Ovary (tissue), 9 donors: ENCODE results near the gene NKD2. TPM values are rescaled to one million over a fixed set of nuclear protein-coding genes. Genes with fewer than 3 reads are reported as not detected.
A peak's percentile ranks its signal among the peaks of the same experiment; 100 is the strongest.

Source experiments
- DNase-seq, 5 donors: peaks; one replicate each; pipeline ENCODE4 v3.0.0-alpha.2; 2019 to 2020
- H3K27ac ChIP-seq, 2 donors: fragments of 200-600 bp; one replicate each; pipeline versions ENCODE4 v1.5.1 to v1.8.0; 2019 to 2022
- H3K27me3 ChIP-seq: fragments of 200-600 bp; one replicate; pipeline ENCODE4 v1.8.0; 2022
- H3K36me3 ChIP-seq: fragments of 200-600 bp; sonication (generic); one replicate; pipeline ENCODE4 v1.5.1; 2019
- H3K4me1 ChIP-seq: one replicate; pipeline ENCODE4 v1.8.1; 2013; ENCODE audit warnings: mild to moderate bottlenecking, moderate library complexity; ENCODE audit not compliant: insufficient read depth
- H3K4me3 ChIP-seq: fragments of 200-600 bp; sonication (generic); one replicate; pipeline ENCODE4 v1.5.1; 2017
- H3K9me3 ChIP-seq, 2 donors: fragments of 200-600 bp in 1 of 2; sonication (generic) in 1 of 2; one replicate each; pipeline versions ENCODE4 v1.5.1 to v1.8.1; 2013 to 2019; ENCODE audit warnings: mild to moderate bottlenecking in 1 of 2, moderate library complexity in 1 of 2
- EP300 ChIP-seq: sonication (generic); formaldehyde crosslinking; IDR thresholded peaks from one replicate; pipeline ENCODE4 v1.6.1; 2017; ENCODE audit warnings: antibody characterized with exemption
- POLR2A ChIP-seq: fragments of 450-650 bp; IDR thresholded peaks from one replicate; pipeline ENCODE4 v1.6.1; 2017; ENCODE audit warnings: antibody characterized with exemption, mild to moderate bottlenecking, moderate library complexity
- WGBS, 3 donors: extraction: QIAGEN DNeasy Blood & Tissue Kit in 1 of 3; methylation state at CpG; one replicate each; pipeline versions ENCODE4 v1.1.5 to v1.1.7; 2013 to 2017; 5-methylcytosine and 5-hydroxymethylcytosine counted together
- intact Hi-C, 4 donors: fragments of 100-400 bp; cut with DNase I; formaldehyde crosslinking; loops; one replicate each; pipeline versions ENCODE4 v1.11.0 to v1.15.1; 2022 to 2023
- polyA plus RNA-seq, 2 donors: library from polyadenylated mRNA; stranded (reverse); fragments of 200-250 nt in 1 of 2; fragments of 350-450 nt in 1 of 2; fragmentation: Illumina TruSeq in 1 of 2; extraction: RNeasy Lipid Tissue Mini Kit (QIAGEN cat#74804) in 1 of 2; gene quantifications; one replicate each; pipeline ENCODE4 v1.2.3, GENCODE V29; 2013 to 2014
- total RNA-seq, 7 donors: library from RNA; depleted of rRNA in 2 of 7; stranded (reverse); fragments of >200 nt in 2 of 7; fragmentation: NEBNext Ultra II Directional in 3 of 7; extraction: Animal tissue kit (Norgen Biotek cat#: 25700) in 3 of 7; gene quantifications; one replicate each; pipeline versions ENCODE4 v1.1.0 to v1.2.4, GENCODE V29; 2016 to 2023
- TF ChIP-seq, protein P1 (sequence below), 3 donors: fragments of 450-650 bp in 2 of 3; fragments of 200-600 bp in 1 of 3; IDR thresholded peaks; one replicate each; pipeline versions ENCODE4 v1.5.1 to v1.8.0; 2016 to 2022; ENCODE audit warnings: antibody characterized with exemption in 3 of 3, mild to moderate bottlenecking in 1 of 3
- donor health status: DM: no; HTN: no; CAD: no; lungs with moderate emphysema.
- donor health status: DM: no; HTN: no; CAD: no.
- donor health status: Bipolar disorder and iron deficiency.
- donor health status: DM: yes; HTN: yes; CAD: no.
- donor health status: DM: no; HTN: no; CAD: no.
- donor health status: DM: yes; HTN: yes; CAD: no.

NKD2 gene
- total and polyA plus RNA-seq, 9 donors, result 0.33 to 17.2 (median 1.4) TPM; not detected in 1

DNA sequence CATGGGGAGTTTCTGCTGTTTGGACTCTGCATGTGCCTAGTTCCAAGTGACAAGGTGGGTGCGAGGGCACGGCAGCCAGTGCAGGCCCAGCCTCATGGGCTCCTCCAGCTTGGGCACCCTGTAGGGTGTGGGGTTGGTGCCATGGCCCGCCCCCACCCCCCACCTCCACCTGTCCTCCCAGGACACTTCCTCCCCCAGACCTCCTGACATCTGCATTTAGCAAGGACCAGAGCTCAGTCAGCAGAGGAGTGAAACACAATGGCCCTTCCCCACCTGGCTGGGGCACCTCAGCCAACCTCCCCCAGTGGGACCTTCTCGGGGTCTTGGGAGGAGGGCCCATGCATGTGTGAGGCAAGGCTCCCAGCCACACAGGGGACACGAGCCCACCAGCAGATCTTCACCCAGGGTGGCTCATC is 1.9 kb upstream of the NKD2 start:
- TF ChIP-seq POLR2A (no peak), EP300 (no peak)
- TF ChIP-seq, protein P1, sequence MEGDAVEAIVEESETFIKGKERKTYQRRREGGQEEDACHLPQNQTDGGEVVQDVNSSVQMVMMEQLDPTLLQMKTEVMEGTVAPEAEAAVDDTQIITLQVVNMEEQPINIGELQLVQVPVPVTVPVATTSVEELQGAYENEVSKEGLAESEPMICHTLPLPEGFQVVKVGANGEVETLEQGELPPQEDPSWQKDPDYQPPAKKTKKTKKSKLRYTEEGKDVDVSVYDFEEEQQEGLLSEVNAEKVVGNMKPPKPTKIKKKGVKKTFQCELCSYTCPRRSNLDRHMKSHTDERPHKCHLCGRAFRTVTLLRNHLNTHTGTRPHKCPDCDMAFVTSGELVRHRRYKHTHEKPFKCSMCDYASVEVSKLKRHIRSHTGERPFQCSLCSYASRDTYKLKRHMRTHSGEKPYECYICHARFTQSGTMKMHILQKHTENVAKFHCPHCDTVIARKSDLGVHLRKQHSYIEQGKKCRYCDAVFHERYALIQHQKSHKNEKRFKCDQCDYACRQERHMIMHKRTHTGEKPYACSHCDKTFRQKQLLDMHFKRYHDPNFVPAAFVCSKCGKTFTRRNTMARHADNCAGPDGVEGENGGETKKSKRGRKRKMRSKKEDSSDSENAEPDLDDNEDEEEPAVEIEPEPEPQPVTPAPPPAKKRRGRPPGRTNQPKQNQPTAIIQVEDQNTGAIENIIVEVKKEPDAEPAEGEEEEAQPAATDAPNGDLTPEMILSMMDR (IDR thresholded peaks at IDR 0.05), result no peak
- no peaks in the 10 kb centered on the region for H3K9me3 ChIP-seq
- 88 to 97% (median 93%) methylated on average over 5 of the region's 5 CpGs for WGBS, 3 donors
- peaks cover 6% of the 10 kb centered on the region for H3K4me1 ChIP-seq
- H3K4me3 ChIP-seq, result no peak overlapping the region
- DNase-seq, result peak in 4 of 5 donors; percentile 2 to 21 (median 10)
- no peak overlapping the region for H3K27ac ChIP-seq
- intact Hi-C loops, result no loop called here
- no peaks in the 10 kb centered on the region for H3K27me3 ChIP-seq
- no peaks in the 10 kb centered on the region for H3K36me3 ChIP-seq

DNA sequence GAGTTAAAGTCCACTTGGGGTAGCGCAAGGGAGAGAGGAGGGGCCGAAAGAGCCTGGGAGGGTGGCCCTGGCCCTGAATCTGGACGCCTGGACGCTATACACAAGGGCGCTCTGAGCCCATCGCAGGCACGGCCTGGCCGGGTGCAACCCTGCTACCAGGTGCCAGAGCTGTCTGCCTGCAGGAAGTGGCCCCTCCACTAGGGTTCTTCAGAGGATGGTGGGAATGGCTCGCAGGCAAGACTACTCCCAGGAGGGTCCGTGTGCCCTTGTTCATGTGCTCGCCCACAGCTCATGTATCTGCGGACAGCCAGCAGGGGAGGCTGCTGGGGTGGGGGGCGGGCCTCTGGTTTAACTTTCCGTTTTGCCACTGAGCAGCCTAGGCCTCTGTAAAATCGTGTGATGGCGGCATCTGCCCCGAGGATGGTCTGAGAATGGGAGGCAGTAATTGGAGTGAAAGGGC is 1.4 kb upstream of the NKD2 start:
- Histone ChIP-seq H3K4me1 (peaks cover 6% of the 10 kb centered on the region), H3K9me3 (no peaks in the 10 kb centered on the region), H3K27me3 (no peaks in the 10 kb centered on the region), H3K4me3 (no peak overlapping the region), H3K36me3 (no peaks in the 10 kb centered on the region), H3K27ac (no peak overlapping the region)
- intact Hi-C loops, result no loop called here
- peak in 4 of 5 donors; percentile 5 to 13 (median 8) for DNase-seq
- no peak for TF ChIP-seq POLR2A
- no peak for TF ChIP-seq EP300
- TF ChIP-seq, protein P1 (IDR thresholded peaks at IDR 0.05), result no peak
- 87 to 89% (median 87%) methylated on average over 10 to 17 of the region's 17 CpGs for WGBS, 3 donors

DNA sequence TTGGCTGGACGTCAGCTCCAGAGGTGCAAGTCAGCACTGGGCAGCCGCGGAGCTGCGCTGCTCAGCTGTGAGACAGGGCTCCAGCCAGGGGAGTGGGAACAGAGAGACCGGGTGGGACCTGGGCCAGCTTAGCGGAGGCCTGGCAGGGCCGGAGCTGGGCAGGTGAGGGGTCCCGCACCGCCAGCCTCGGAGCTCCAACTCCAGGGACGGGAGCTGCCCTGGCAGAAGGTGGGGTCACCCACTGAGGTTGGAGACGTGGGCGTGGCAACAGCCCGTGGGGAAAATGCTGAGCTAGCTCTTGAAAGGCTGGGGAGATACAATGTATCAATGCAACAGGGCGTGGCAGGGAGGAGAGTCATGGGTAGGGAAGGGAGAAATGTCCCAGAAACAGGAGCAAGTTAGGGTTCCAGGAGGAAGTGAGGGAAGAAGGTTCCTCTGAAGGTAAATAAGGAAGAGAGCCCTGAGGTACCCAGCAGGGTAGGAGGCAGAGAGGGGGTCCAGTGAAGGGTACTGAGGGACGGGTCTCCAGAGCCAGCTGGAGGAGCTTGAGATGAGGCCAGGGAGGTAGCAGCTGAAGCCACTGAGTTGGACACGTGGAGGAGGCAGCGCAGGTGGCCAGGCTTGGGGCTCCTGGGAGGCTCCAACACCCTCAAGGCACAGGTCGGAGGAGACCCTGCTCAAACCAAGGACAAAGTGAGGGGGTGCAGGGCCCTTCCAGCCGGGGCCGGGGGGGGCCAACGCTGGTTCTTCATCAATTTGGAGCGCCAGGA is 736 bp upstream of the NKD2 start:
- TF ChIP-seq, protein P1 (IDR thresholded peaks at IDR 0.05), result no peak
- TF ChIP-seq EP300 (no peak), POLR2A (no peak)
- Histone ChIP-seq H3K9me3 (no peaks in the 10 kb centered on the region), H3K4me3 (no peak overlapping the region), H3K27me3 (no peaks in the 10 kb centered on the region), H3K27ac (no peak overlapping the region), H3K4me1 (peaks cover 6% of the 10 kb centered on the region), H3K36me3 (no peaks in the 10 kb centered on the region)
- DNase-seq, result peak; percentile 6 to 34 (median 12)
- 56 to 63% (median 60%) methylated on average over 23 of the region's 23 CpGs for WGBS, 3 donors
- intact Hi-C loops, result no loop called here

DNA sequence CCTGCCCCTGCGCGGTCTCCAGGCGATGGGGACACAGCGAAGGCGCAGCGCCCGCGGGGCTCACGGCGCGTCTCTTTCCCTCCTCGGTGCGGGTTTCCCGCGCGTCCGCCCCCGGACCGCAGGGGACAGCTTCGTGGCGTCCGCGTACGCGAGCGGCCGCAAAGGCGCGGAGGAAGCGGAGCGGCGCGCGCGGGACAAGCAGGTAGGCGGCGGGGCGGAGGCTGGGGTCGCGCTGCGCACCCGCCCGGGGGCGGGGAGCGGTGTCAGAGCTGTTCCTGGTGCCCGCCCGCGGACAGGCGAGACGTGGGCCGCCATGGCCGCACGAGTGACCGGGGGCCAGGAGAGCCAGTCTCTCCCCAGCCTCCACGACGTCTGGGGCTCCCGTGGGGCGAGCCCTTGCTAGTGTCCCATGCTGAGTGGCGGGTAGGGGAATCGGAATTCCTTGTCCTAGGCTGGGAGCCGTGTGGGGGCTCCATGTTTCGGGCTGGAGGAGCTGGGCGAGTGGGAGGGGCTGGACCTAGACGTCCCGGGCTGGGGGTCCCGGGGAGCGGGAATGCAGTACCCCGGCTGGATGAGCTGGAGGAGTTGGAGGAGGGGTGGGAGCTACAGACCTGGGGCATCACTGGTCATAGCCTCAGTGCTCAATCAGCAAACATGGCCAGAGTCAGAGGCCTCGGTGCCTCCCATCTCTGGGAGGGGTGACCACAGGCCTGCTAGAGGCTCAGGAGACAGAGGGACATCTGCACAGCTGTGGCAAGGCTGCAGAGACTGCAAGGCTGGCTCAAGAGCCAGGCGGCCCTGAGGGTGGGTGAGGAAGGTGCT is 968 bp downstream of the NKD2 start:
- DNase-seq, result peak in 4 of 5 donors; percentile 7 to 24 (median 10)
- Histone ChIP-seq H3K27me3 (no peaks in the 10 kb centered on the region), H3K4me3 (peak overlapping the region; percentile 22), H3K36me3 (no peaks in the 10 kb centered on the region), H3K9me3 (no peaks in the 10 kb centered on the region), H3K27ac (no peak overlapping the region), H3K4me1 (peaks cover 3% of the 10 kb centered on the region)
- WGBS, 3 donors, result 7 to 11% (median 11%) methylated on average over 48 to 70 of the region's 70 CpGs
- intact Hi-C loops, result no loop called here
- no peak for TF ChIP-seq POLR2A
- no peak for TF ChIP-seq EP300
- TF ChIP-seq, protein P1 (IDR thresholded peaks at IDR 0.05), result no peak
